ENCODE results near the gene BAX. TPM values are rescaled to one million over a fixed set of nuclear protein-coding genes. Genes with fewer than 3 reads are reported as not detected.

The BAX gene
- total RNA-seq, 1 donor from 2014 or later: 111 TPM

DNA sequence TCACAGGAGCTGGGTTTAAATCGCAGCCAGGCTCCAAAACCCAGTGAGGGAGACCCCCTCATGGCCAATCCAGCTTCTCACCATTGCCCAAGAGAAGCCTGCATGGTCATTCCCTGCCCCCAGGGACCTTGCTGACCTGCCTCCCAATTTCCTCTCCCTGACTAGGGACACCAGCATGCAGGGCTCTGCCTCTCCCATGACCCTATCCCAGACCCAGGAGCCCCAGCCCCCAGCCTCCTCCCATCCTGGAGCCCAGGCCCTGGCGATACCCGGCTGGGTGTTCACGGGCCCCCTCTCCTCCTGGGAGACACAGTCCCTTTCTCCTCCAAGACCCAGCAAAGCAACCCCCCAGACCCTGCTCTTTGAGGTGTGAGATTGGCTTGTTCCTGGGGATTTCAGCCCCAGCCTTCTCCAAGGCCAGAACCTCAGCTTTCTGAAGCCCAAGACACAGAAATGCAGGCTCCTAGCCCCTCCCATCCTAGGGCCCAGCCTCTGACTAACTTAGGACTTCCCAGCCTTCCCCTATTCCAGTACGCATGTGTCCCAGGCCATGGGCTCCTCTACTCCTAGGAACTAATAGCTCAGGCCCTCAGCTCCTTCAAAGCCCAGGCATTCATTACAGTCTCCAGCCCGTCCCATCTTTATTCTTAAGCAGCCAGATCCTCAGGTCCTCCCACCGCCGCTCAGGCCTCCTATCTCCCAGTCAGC, 37.4 kb downstream of the BAX start:
- CTCF ChIA-PET: interaction anchor here (1.0 to 2.6 kb wide), 4 partner anchors 12 to 204 kb away, joined by 3 to 18 read pairs (median 6); no protein-coding TSS in a partner anchor
- H3K9me3 Mint-ChIP-seq: no peaks in the 10 kb centered on the region
- TF ChIP-seq, protein P1, sequence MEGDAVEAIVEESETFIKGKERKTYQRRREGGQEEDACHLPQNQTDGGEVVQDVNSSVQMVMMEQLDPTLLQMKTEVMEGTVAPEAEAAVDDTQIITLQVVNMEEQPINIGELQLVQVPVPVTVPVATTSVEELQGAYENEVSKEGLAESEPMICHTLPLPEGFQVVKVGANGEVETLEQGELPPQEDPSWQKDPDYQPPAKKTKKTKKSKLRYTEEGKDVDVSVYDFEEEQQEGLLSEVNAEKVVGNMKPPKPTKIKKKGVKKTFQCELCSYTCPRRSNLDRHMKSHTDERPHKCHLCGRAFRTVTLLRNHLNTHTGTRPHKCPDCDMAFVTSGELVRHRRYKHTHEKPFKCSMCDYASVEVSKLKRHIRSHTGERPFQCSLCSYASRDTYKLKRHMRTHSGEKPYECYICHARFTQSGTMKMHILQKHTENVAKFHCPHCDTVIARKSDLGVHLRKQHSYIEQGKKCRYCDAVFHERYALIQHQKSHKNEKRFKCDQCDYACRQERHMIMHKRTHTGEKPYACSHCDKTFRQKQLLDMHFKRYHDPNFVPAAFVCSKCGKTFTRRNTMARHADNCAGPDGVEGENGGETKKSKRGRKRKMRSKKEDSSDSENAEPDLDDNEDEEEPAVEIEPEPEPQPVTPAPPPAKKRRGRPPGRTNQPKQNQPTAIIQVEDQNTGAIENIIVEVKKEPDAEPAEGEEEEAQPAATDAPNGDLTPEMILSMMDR (IDR thresholded peaks at IDR 0.05): no peak
- ATAC-seq (ENCODE audit: low read depth) (no peak), DNase-seq (no peak)
- peak overlapping the region; percentile 97 for H3K4me3 Mint-ChIP-seq
- H3K27me3 Mint-ChIP-seq: no peaks in the 10 kb centered on the region
- H3K27ac Mint-ChIP-seq: peak overlapping the region; percentile 97
- H3K36me3 Mint-ChIP-seq (ENCODE audit: low read depth): peaks cover 26% of the 10 kb centered on the region
- H3K4me1 Mint-ChIP-seq: peaks cover 37% of the 10 kb centered on the region
- intact Hi-C loops (cut with micrococcal nuclease): loop anchor here (2.0 to 10.0 kb wide), 7 partner anchors 21 to 883 kb away; partner anchors contain the start of genes AKT1S1, BAX, C19orf73 and CA11
- POLR2A ChIA-PET: interaction anchor here (0.5 to 3.6 kb wide), 7 partner anchors 9 to 453 kb away, joined by 3 to 51 read pairs (median 10); partner anchors contain the start of genes FTL and PPP1R15A

DNA sequence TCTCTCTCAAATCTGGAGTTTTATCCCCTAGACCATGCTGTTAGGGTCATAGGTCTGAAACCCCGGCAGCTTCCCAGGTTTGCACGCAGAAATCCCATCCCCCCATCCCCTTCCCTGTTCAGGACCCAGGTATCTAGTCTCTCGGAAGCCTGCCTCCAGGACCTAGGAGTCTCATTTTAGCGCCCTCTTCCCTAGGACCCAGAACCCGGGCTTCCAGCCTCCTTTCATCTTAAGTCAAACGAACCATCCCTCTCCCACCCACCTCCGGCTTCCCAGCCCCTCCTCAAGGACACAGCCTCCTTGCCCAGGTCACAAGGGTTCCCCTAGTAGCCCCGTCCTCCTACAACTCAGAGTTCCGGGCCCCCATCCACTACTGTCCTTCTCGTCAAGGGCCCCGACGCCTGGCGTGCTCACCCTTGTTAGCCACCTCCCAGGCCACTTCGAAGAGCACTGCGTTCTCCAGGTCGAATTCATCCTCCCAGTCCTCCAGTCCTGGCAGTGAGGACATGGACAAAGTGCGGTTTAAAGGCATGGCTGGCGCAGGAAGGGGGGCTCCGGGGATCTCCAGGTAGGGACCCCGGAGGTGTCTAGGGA, 38.0 kb downstream of the BAX start:
- Mint-ChIP-seq H3K4me3 (peak overlapping the region; percentile 97), H3K27ac (peak overlapping the region; percentile 97), H3K9me3 (no peaks in the 10 kb centered on the region), H3K27me3 (no peaks in the 10 kb centered on the region), H3K4me1 (peaks cover 34% of the 10 kb centered on the region), H3K36me3 (ENCODE audit: low read depth) (peaks cover 24% of the 10 kb centered on the region)
- POLR2A ChIA-PET: interaction anchor here (0.5 to 3.6 kb wide), 29 partner anchors 10 to 851 kb away, joined by 3 to 51 read pairs (median 5); partner anchors contain the start of genes FTL, NUCB1, PPP1R15A and PRMT1
- TF ChIP-seq, protein P1 (IDR thresholded peaks at IDR 0.05): no peak
- CTCF ChIA-PET: interaction anchor here (0.9 to 2.6 kb wide), 11 partner anchors 11 to 206 kb away, joined by 3 to 18 read pairs (median 4); partner anchors contain the start of gene CGB7
- ATAC-seq (ENCODE audit: low read depth) (no peak), DNase-seq (no peak)
- intact Hi-C loops (cut with micrococcal nuclease): loop anchor here (1.0 to 10.0 kb wide), 11 partner anchors 16 to 882 kb away; partner anchors contain the start of genes AKT1S1, BAX, C19orf73 and CA11

DNA sequence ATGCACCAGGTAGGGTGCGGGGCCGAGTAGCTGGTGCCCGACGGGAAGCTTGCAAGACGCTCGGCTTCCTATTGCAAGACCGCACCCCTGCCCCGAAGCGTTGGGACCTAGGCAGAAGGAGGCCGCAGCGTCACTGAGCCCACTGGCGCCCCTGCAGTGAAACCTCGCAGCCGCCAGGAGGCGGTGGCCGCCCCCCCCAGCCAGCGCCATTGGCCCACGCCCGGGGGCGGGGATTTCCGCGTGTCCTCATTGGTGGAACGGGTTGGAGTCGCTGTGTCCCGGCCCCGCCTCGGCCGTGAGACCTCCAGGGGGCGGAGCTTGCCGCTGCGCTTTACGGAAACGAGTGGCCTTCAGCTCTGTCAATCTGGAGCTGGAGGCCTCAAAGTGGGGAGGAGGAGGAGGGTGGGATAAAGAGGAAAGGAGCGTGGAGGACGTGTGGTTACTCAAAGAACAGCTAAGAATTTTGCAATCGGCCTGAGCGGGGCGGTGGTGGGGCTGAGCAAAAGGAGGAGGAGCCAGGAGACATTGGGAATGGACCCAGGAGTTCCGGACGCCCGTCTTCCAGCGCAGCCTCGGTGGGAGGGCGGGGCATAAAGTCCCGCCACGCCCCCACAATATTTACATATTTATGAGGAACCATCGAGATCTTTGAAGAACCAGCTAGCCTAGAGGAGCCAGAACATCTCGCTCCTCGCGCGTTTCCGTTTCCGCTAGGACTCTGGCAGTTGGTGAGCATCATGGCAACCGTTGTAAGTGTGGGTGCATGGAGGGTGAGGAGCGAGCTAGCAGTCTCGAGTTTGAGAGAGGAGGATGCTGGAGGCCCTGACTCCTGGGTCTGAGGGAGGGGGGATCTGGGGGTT, 38.7 kb downstream of the BAX start, which contains the start of the genes GYS1 and RUVBL2:
TSS of gene GYS1 (minus strand) at position 135 of the 860 bp plus-strand sequence. CDS start 197 bp downstream, outside the sequence.
TSS of gene RUVBL2 (plus strand) at position 713 of the 860 bp plus-strand sequence. CDS start at position 738, 25 bp downstream.
- Mint-ChIP-seq H3K4me3 (peak within 1 kb of the TSS; percentile 97), H3K4me1 (peaks cover 33% of the 10 kb centered on the region), H3K36me3 (ENCODE audit: low read depth) (peaks cover 21% of the 10 kb centered on the region), H3K9me3 (no peaks in the 10 kb centered on the region), H3K27me3 (no peaks in the 10 kb centered on the region), H3K27ac (peak within 1 kb of the TSS; percentile 97)
- ATAC-seq (ENCODE audit: low read depth) (peak; percentile 92), DNase-seq (peak; percentile 96)
- ChIA-PET CTCF (interaction anchor here (0.6 to 2.6 kb wide), 17 partner anchors 10 to 876 kb away, joined by 3 to 18 read pairs (median 3); partner anchors contain the start of gene CGB7), POLR2A (interaction anchor here (0.5 to 3.6 kb wide), 48 partner anchors 10 to 850 kb away, joined by 3 to 51 read pairs (median 4); partner anchors contain the start of genes ALDH16A1, BAX, BCAT2 and CARD8)
- TF ChIP-seq, protein P1 (IDR thresholded peaks at IDR 0.05): peak; percentile 94
- intact Hi-C loops (cut with micrococcal nuclease): loop anchor here (1.0 to 10.0 kb wide), 11 partner anchors 17 to 881 kb away; partner anchors contain the start of genes AKT1S1, BAX, C19orf73 and CA11

DNA sequence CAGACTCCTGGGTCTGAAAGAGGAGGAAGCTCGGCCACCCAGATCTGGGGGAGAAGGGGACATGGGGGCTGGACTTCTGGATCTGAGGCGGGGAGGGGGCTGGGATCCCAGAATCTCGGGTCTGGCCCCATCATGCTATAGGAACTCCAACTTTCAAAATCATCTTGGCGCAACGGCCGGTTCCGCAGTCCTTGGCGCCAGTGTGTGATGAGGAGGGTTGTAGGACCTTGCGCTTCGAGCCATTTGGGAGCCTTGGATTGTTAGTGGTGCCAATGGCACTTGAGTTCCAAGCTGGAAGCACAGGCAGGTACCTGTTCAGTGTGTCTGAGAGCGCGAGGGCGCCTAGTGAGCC, 39.3 kb downstream of the BAX start:
- intact Hi-C loops (cut with micrococcal nuclease): loop anchor here (10.0 kb wide), 3 partner anchors 121 to 881 kb away; partner anchors contain the start of genes AKT1S1, C19orf73, LIN7B and PPFIA3

More for the DNA sequence above, 39.3 kb downstream of the BAX start:
- Mint-ChIP-seq H3K27ac (peak overlapping the region; percentile 97), H3K4me1 (peaks cover 33% of the 10 kb centered on the region), H3K9me3 (no peaks in the 10 kb centered on the region), H3K4me3 (peak overlapping the region; percentile 97), H3K36me3 (ENCODE audit: low read depth) (peaks cover 15% of the 10 kb centered on the region), H3K27me3 (no peaks in the 10 kb centered on the region)
- DNase-seq: no peak
- no peak for ATAC-seq (ENCODE audit: low read depth)
- ChIA-PET CTCF (interaction anchor here (0.7 to 1.5 kb wide), 10 partner anchors 10 to 875 kb away, joined by 3 to 10 read pairs (median 4); no protein-coding TSS in a partner anchor), POLR2A (interaction anchor here (0.5 to 3.6 kb wide), 35 partner anchors 11 to 738 kb away, joined by 3 to 51 read pairs (median 5); partner anchors contain the start of genes ALDH16A1, CARD8, CD37 and FTL)
- TF ChIP-seq, protein P1 (IDR thresholded peaks at IDR 0.05): no peak

Data from activated B cell treated with CpG ODN at 0.5 μM for 24 hours (primary cell).